HG02840 (cell line): ENCODE results near the gene GRK1.
"Not testable (repeated sequence)": the region's sequence is repeated elsewhere in the genome, so short reads cannot be mapped to it uniquely, and the experiment has no call there.

Source experiments
- ATAC-seq: cut with Tn5 transposase; IDR thresholded peaks from one replicate; pipeline ENCODE4 v1.9.1; 2021; ENCODE audit warnings: mild to moderate bottlenecking, moderate library complexity, moderate number of reproducible peaks; ENCODE audit not compliant: unreplicated experiment, low FRiP score

GRK1 gene

GRCh38 chr13:113739527-113740285 lies 72.7 kb downstream of the GRK1 start:
- ATAC-seq = no peak

GRCh38 chr13:113740286-113740556 lies 73.2 kb downstream of the GRK1 start:
- no peak for ATAC-seq

- no peak for ATAC-seq
Observed at GRCh38 chr13:113740661-113741060, 73.6 kb downstream of the GRK1 start.

GRCh38 chr13:113741191-113741668 lies 74.2 kb downstream of the GRK1 start:
- ATAC-seq = no peak

GRCh38 chr13:113742000-113742441 lies 75.0 kb downstream of the GRK1 start:
- no peak for ATAC-seq

- ATAC-seq = no peak
Observed at GRCh38 chr13:113742445-113743120, 75.6 kb downstream of the GRK1 start.

GRCh38 chr13:113743366-113744195 lies 76.6 kb downstream of the GRK1 start:
- no peak for ATAC-seq

- no peak for ATAC-seq
Observed at GRCh38 chr13:113744197-113745000, 77.4 kb downstream of the GRK1 start.

- ATAC-seq = no peak
Observed at GRCh38 chr13:113745059-113745458, 78.0 kb downstream of the GRK1 start.

GRCh38 chr13:113745500-113746142 lies 78.6 kb downstream of the GRK1 start:
- not testable (repeated sequence) for ATAC-seq

- ATAC-seq = no peak
Observed at GRCh38 chr13:113746143-113746525, 79.1 kb downstream of the GRK1 start.

- ATAC-seq = no peak
Observed at GRCh38 chr13:113746671-113747070, 79.7 kb downstream of the GRK1 start.

GRCh38 chr13:113747291-113747833 lies 80.3 kb downstream of the GRK1 start:
- no peak for ATAC-seq

GRCh38 chr13:113748101-113748861 lies 81.3 kb downstream of the GRK1 start:
- ATAC-seq = no peak

GRCh38 chr13:113748862-113749451 lies 81.9 kb downstream of the GRK1 start:
- no peak for ATAC-seq

- no peak for ATAC-seq
Observed at GRCh38 chr13:113749507-113749906, 82.5 kb downstream of the GRK1 start.

GRCh38 chr13:113749967-113750366 lies 82.9 kb downstream of the GRK1 start:
- ATAC-seq = no peak

GRCh38 chr13:113750554-113751399 lies 83.8 kb downstream of the GRK1 start:
- no peak for ATAC-seq
